Uterus (tissue), 2 donors: ENCODE measurements around the gene SPATA21.

Experiments
- CTCF ChIP-seq, 4 experiments: fragments of 200-600 bp in 2 of 4; fragments of 450-650 bp in 2 of 4; sonication (generic) in 2 of 4; IDR thresholded peaks; one replicate each; pipeline ENCODE4 v1.5.1; 2016 to 2019; ENCODE audit warnings: antibody characterized with exemption in 4 of 4, mild to moderate bottlenecking in 2 of 4, moderate library complexity in 1 of 4
- POLR2A ChIP-seq, 2 donors: fragments of 450-650 bp; IDR thresholded peaks; one replicate each; pipeline ENCODE4 v1.6.1; 2016; ENCODE audit warnings: antibody characterized with exemption in 2 of 2, mild to moderate bottlenecking in 1 of 2, moderate library complexity in 1 of 2

- TF ChIP-seq CTCF (IDR thresholded peaks at IDR 0.05) (no peak), POLR2A (IDR thresholded peaks at IDR 0.05) (no peak)
Observed at GRCh38 chr1:16393570-16394521, 43.4 kb downstream of the SPATA21 start.
